Nephron progenitor cell (in vitro differentiated cells): Measurements from ENCODE around the gene BHMT.

Experiments used
- DNase-seq: peaks from one replicate; pipeline ENCODE4 v3.0.0; 2021
- H3K27ac Mint-ChIP-seq: 2 replicates; pipeline ENCODE4 v1.8.0; 2021; ENCODE audit warnings: mild to moderate bottlenecking, moderate library complexity, mixed read lengths
- H3K27me3 Mint-ChIP-seq: 2 replicates; pipeline ENCODE4 v1.8.0; 2021; ENCODE audit warnings: mild to moderate bottlenecking, low read depth, mixed read lengths; ENCODE audit not compliant: poor library complexity
- H3K36me3 Mint-ChIP-seq: 2 replicates; pipeline ENCODE4 v1.8.0; 2021; ENCODE audit warnings: low read depth, mixed read lengths
- H3K4me1 Mint-ChIP-seq: 2 replicates; pipeline ENCODE4 v1.8.0; 2021; ENCODE audit warnings: mixed read lengths
- H3K4me3 Mint-ChIP-seq: 2 replicates; pipeline ENCODE4 v1.8.0; 2021; ENCODE audit warnings: mild to moderate bottlenecking, moderate library complexity, mixed read lengths
- H3K9me3 Mint-ChIP-seq: 2 replicates; pipeline ENCODE4 v1.8.0; 2021; ENCODE audit warnings: mild to moderate bottlenecking, moderate library complexity, mixed read lengths
- CTCF ChIP-seq: fragments of 200-600 bp; sonication (generic); IDR thresholded peaks from 2 replicates; pipeline ENCODE4 v1.5.0; 2021; ENCODE audit warnings: antibody characterized with exemption

The BHMT gene

GRCh38 chr5:79112703-79113058, 1.1 kb downstream of the BHMT start:
- H3K4me3 Mint-ChIP-seq: no peak overlapping the region

GRCh38 chr5:79119486-79119885, 7.9 kb downstream of the BHMT start:
- H3K27ac Mint-ChIP-seq: no peak overlapping the region

More at GRCh38 chr5:79112703-79113058, 1.1 kb downstream of the BHMT start:
- peaks cover 81% of the 10 kb centered on the region for H3K27me3 Mint-ChIP-seq
- no peak for DNase-seq
- no peak overlapping the region for H3K27ac Mint-ChIP-seq
- H3K36me3 Mint-ChIP-seq: no peaks in the 10 kb centered on the region
- H3K4me1 Mint-ChIP-seq: peaks cover 6% of the 10 kb centered on the region
- no peak for TF ChIP-seq CTCF
- no peaks in the 10 kb centered on the region for H3K9me3 Mint-ChIP-seq

GRCh38 chr5:79120221-79120620, 8.6 kb downstream of the BHMT start:
- DNase-seq: no peak
- Mint-ChIP-seq H3K4me1 (no peaks in the 10 kb centered on the region), H3K27ac (no peak overlapping the region), H3K4me3 (no peak overlapping the region), H3K9me3 (no peaks in the 10 kb centered on the region), H3K36me3 (no peaks in the 10 kb centered on the region), H3K27me3 (peaks cover 13% of the 10 kb centered on the region)
- TF ChIP-seq CTCF: no peak

More at GRCh38 chr5:79119486-79119885, 7.9 kb downstream of the BHMT start:
- H3K4me3 Mint-ChIP-seq: no peak overlapping the region
- no peaks in the 10 kb centered on the region for H3K36me3 Mint-ChIP-seq
- no peak for TF ChIP-seq CTCF
- H3K4me1 Mint-ChIP-seq: no peaks in the 10 kb centered on the region
- DNase-seq: no peak
- H3K27me3 Mint-ChIP-seq: peaks cover 21% of the 10 kb centered on the region
- no peaks in the 10 kb centered on the region for H3K9me3 Mint-ChIP-seq

GRCh38 chr5:79122973-79123372, 11.4 kb downstream of the BHMT start:
- no peak overlapping the region for H3K4me3 Mint-ChIP-seq
- no peaks in the 10 kb centered on the region for H3K4me1 Mint-ChIP-seq
- no peak for DNase-seq
- peaks cover 2% of the 10 kb centered on the region for H3K27me3 Mint-ChIP-seq
- TF ChIP-seq CTCF: no peak
- H3K27ac Mint-ChIP-seq: no peak overlapping the region
- no peaks in the 10 kb centered on the region for H3K36me3 Mint-ChIP-seq
- no peaks in the 10 kb centered on the region for H3K9me3 Mint-ChIP-seq

- Mint-ChIP-seq H3K36me3 (no peaks in the 10 kb centered on the region), H3K27me3 (peaks cover 2% of the 10 kb centered on the region), H3K4me1 (no peaks in the 10 kb centered on the region), H3K27ac (no peak overlapping the region), H3K4me3 (no peak overlapping the region), H3K9me3 (peaks cover 4% of the 10 kb centered on the region)
- no peak for TF ChIP-seq CTCF
- no peak for DNase-seq
Observed at GRCh38 chr5:79124607-79125006, 13.0 kb downstream of the BHMT start.

GRCh38 chr5:79130781-79131180, 19.2 kb downstream of the BHMT start:
- Mint-ChIP-seq H3K27ac (no peak overlapping the region), H3K4me3 (no peak overlapping the region)
- no peak for DNase-seq

More at GRCh38 chr5:79130781-79131180, 19.2 kb downstream of the BHMT start:
- H3K36me3 Mint-ChIP-seq: no peaks in the 10 kb centered on the region
- peaks cover 15% of the 10 kb centered on the region for H3K4me1 Mint-ChIP-seq
- peaks cover 5% of the 10 kb centered on the region for H3K27me3 Mint-ChIP-seq
- peaks cover 4% of the 10 kb centered on the region for H3K9me3 Mint-ChIP-seq
- TF ChIP-seq CTCF: no peak
